IPS-11a (cell line): ENCODE data around the gene GPR137C.

Experiments used
- H3K4me3 ChIP-seq: one replicate; pipeline ENCODE4 v1.5.1; 2013; ENCODE audit warnings: low read depth, low read length, control low read depth

GPR137C gene

DNA sequence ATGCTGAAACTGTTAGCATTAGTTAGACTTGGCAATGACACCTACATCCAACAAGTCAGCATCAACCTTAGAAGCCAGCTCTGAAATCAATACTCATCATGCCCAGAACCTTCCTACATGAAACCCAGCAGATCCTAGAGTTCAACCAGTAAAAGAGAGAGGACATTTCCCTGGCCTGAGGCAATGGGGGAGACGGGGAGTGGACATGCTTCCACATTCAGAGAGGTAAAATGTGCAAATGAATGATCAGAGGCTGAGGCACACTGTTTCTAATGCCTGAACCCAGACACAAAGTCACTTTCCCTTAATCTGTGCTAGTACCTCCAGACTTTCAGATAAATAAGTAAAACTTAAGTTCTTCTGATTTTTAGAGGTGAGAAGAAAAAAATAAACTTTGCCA is 108.2 kb downstream of the GPR137C start:
- H3K4me3 ChIP-seq: no peak overlapping the region

DNA sequence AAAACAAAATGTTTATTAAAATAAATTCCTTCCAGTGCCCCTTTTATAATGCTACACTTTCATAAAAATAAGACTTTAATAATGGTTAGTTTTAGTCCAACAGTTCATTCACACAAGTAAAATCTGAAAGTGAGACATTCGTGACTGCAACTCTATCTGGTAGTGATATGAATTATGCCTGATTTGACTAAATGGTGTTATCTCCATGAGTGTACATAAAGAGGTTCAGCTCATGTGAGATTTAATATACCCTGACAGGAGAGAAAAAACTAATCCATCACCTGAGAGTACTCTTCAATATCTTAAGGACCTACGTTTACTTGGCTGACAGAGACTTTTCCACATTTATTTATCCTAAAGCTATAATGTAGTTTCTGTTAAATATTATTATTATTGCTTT is 108.7 kb downstream of the GPR137C start:
- H3K4me3 ChIP-seq: no peak overlapping the region

- no peak overlapping the region for H3K4me3 ChIP-seq
Observed at GRCh38 chr14:52663850-52664249, 111.2 kb downstream of the GPR137C start.

DNA sequence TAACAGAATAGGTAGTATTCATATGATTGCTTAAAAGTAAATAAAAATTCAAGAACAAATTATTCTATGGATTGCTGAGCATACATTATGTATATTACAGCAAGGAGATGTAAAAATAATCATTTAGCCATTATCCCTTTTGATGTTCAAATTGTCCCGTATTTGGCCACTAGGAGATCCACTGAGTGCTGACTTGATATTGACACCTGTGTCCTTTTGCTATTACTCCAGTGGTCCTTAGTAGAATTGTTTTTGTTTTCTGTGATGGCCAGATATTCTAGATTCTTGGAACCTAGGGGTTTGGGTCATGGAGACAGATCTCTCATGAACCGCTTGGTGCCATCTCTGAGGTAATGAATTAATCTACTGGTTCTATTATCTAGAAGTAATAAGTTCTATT is 126.0 kb downstream of the GPR137C start:
- H3K4me3 ChIP-seq: no peak overlapping the region

DNA sequence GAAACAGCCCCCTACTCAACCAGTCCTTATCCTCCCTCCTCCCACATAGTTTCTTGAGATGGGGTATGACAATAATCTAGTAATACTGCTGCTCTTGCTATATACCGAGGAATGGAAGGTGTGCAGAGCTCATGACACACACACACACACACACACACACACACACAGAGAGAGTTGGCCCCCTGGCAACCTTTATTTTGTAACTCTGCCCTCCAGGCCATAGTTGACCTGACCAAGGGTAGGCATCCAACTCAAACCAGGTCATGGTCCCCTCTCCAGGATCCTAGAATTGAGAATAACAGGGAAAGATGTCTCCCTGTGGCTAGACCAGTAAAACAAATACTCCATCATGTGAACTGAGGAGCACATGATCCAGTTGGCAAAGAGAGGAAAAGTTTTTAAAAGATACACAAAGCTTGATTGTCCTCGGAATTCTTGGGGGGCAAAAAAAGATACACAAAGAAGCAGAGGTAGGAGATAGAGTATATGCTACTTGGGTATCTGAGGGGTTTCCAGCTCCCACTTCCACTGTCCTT is 131.4 kb downstream of the GPR137C start:
- no peak overlapping the region for H3K4me3 ChIP-seq

DNA sequence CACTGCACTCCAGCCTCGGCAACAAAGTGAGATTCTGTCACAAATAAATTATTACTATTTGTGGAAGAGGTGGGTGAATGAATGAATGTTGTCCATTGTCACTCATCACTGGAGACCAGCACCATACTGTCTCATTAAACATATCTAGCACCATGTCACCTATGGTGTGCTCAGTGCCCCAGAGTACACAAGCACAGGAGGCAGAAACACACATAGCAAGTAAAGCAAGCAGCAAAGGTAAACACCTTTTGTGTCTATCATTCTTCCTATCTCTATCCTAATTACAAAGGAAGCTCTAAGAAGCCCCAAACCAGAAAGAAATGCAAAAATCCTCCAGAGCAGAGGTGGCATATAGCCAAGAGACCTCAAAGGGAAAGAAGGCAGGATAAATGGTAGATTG is 133.5 kb downstream of the GPR137C start:
- no peak overlapping the region for H3K4me3 ChIP-seq
